Endothelial cell of umbilical vein (primary cell): ENCODE data around the gene BCAR3. TPM values are rescaled to one million over a fixed set of nuclear protein-coding genes. Genes with fewer than 3 reads are reported as not detected.

Source experiments
- BruUV-seq: library from RNA; stranded (reverse); fragments of 400-500 nt; replicated peaks from 2 replicates; lab custom pipeline; 2021; lab: Mats Ljungman, UMichigan
- CTCF ChIA-PET: fragments of 300-600, 350-600 bp; sonication (Branson Sonifier 250); formaldehyde crosslinking; loops from one replicate; lab custom pipeline; 2021; ENCODE audit warnings: antibody characterized with exemption, inconsistent platforms; lab: Charles Lee
- POLR2A ChIA-PET: fragments of 300-600, 350-600 bp; sonication (Branson Sonifier 250); formaldehyde crosslinking; loops from one replicate; lab custom pipeline; 2021; ENCODE audit warnings: antibody characterized with exemption, inconsistent platforms; lab: Charles Lee
- DNase-seq: peaks from one replicate; pipeline ENCODE4 v3.0.0-alpha.2; 2011; ENCODE audit warnings: low read depth, low spot score
- FAIRE-seq: peaks from 2 replicates; lab custom pipeline; 2011; peaks lifted over from hg19 to GRCh38; lab: Jason Lieb, UNC
- H2AFZ ChIP-seq: 2 replicates; pipeline ENCODE4 v1.6.0; 2012; ENCODE audit warnings: low read depth, low read length, control low read depth, inconsistent platforms
- H3K27ac ChIP-seq: 2 replicates; pipeline ENCODE4 v1.5.1; 2011; ENCODE audit warnings: low read depth, mild to moderate bottlenecking, control low read depth, low read length, moderate library complexity; ENCODE audit not compliant: insufficient read depth
- H3K27me3 ChIP-seq, 2 experiments: 2 replicates each; pipeline versions ENCODE4 v1.6.0 to v1.6.1; 2011; ENCODE audit warnings: low read length in 2 of 2, mixed read lengths in 1 of 2; ENCODE audit not compliant: control insufficient read depth in 2 of 2, insufficient read depth in 2 of 2
- H3K36me3 ChIP-seq, 2 experiments: 2 replicates in 1 of 2; 3 replicates in 1 of 2; pipeline ENCODE4 v1.5.1; 2011; ENCODE audit warnings: low read length in 2 of 2, mild to moderate bottlenecking in 1 of 2, moderate library complexity in 1 of 2; ENCODE audit not compliant: control insufficient read depth in 2 of 2, insufficient read depth in 2 of 2; ENCODE audit errors: extremely low read depth in 1 of 2
- H3K4me1 ChIP-seq: 3 replicates; pipeline ENCODE4 v1.5.1; 2011; ENCODE audit warnings: mild to moderate bottlenecking, low read length; ENCODE audit not compliant: control insufficient read depth, insufficient read depth; ENCODE audit errors: extremely low read depth
- H3K4me2 ChIP-seq: 2 replicates; pipeline ENCODE4 v1.6.1; 2011; ENCODE audit warnings: low read length, control low read depth, mixed read lengths; ENCODE audit not compliant: insufficient read depth
- H3K4me3 ChIP-seq, 3 experiments: fragments of 200-600 bp in 1 of 3; sonication (generic), shearing (Covaris generic) in 1 of 3; replicated peaks in 1 of 3; 2 replicates each; pipeline ENCODE4 v1.5.1; 2011 to 2016; ENCODE audit warnings: control low read depth in 3 of 3, low read length in 3 of 3, mild to moderate bottlenecking in 2 of 3, inconsistent platforms in 1 of 3, low read depth in 1 of 3, moderate library complexity in 1 of 3; ENCODE audit not compliant: insufficient read depth in 1 of 3
- H3K79me2 ChIP-seq: 2 replicates; pipeline ENCODE4 v1.6.0; 2012; ENCODE audit warnings: low read length, inconsistent platforms; ENCODE audit not compliant: control insufficient read depth, insufficient read depth
- H3K9ac ChIP-seq: replicated peaks from 2 replicates; pipeline ENCODE3; 2011; ENCODE audit warnings: low read length, control low read depth; ENCODE audit not compliant: insufficient read depth; ENCODE audit errors: extremely low read depth
- H3K9me1 ChIP-seq: replicated peaks from 3 replicates; pipeline ENCODE4 v1.6.0; 2011; ENCODE audit warnings: mild to moderate bottlenecking, low read length; ENCODE audit not compliant: control insufficient read depth, insufficient read depth; ENCODE audit errors: extremely low read depth
- H3K9me3 ChIP-seq: replicated peaks from 2 replicates; pipeline ENCODE4 v1.5.1; 2012; ENCODE audit warnings: low read length, inconsistent platforms; ENCODE audit not compliant: control insufficient read depth, insufficient read depth
- H4K20me1 ChIP-seq: replicated peaks from 2 replicates; pipeline ENCODE3; 2011; ENCODE audit warnings: mild to moderate bottlenecking, low read length; ENCODE audit not compliant: control insufficient read depth, insufficient read depth; ENCODE audit errors: extremely low read depth
- CTCF ChIP-seq, 2 donors: IDR thresholded peaks; 1 replicate in 1 of 2; 2 replicates in 1 of 2; pipeline ENCODE4 v1.5.1; 2011; ENCODE audit warnings: low read length in 2 of 2, mild to moderate bottlenecking in 2 of 2, moderate library complexity in 2 of 2, control low read depth in 1 of 2, inconsistent platforms in 1 of 2, low read depth in 1 of 2; ENCODE audit not compliant: insufficient read depth in 1 of 2; ENCODE audit errors: extremely low read depth in 1 of 2
- EZH2 ChIP-seq: IDR thresholded peaks from 2 replicates; pipeline ENCODE4 v1.6.1; 2012; ENCODE audit warnings: borderline replicate concordance, low read depth, mild to moderate bottlenecking, moderate library complexity, low read length, inconsistent platforms; ENCODE audit not compliant: severe bottlenecking
- FOS ChIP-seq: IDR thresholded peaks from 2 replicates; pipeline ENCODE4 v1.6.1; 2011; ENCODE audit warnings: mild to moderate bottlenecking, low read length, moderate library complexity, borderline replicate concordance; ENCODE audit not compliant: insufficient read depth
- GATA2 ChIP-seq: IDR thresholded peaks from 2 replicates; pipeline ENCODE4 v1.7.0; 2011; ENCODE audit warnings: low read depth, mild to moderate bottlenecking, moderate library complexity, mixed read lengths, low read length; ENCODE audit not compliant: insufficient read length, insufficient read depth
- JUN ChIP-seq: IDR thresholded peaks from 2 replicates; pipeline ENCODE4 v1.6.1; 2011; ENCODE audit warnings: borderline replicate concordance, low read depth; ENCODE audit not compliant: insufficient read length, insufficient read depth
- MAX ChIP-seq: IDR thresholded peaks from 2 replicates; pipeline ENCODE4 v1.6.1; 2011; ENCODE audit not compliant: insufficient read depth, insufficient read length
- MYC ChIP-seq: IDR thresholded peaks from one replicate; pipeline ENCODE4 v1.6.1; 2011; ENCODE audit warnings: mild to moderate bottlenecking, low read depth, low read length
- POLR2A ChIP-seq: IDR thresholded peaks from 2 replicates; pipeline ENCODE4 v1.6.1; 2012; ENCODE audit warnings: low read depth, mild to moderate bottlenecking, control low read depth, low read length
- POLR2AphosphoS5 ChIP-seq: IDR thresholded peaks from 2 replicates; pipeline ENCODE4 v1.6.1; 2012; ENCODE audit warnings: low read depth, mild to moderate bottlenecking, control low read depth, low read length, moderate library complexity; ENCODE audit not compliant: insufficient read depth
- dilution Hi-C: fragments of 300-500 bp; cut with MboI; formaldehyde crosslinking; loops from one replicate; pipeline ENCODE4 v1.15.0; 2019; ENCODE audit warnings: low sequenced_read_pairs; ENCODE audit not compliant: extremely low pct_ligation_motif_present
- intact Hi-C: fragments of 100-400 bp; cut with micrococcal nuclease; formaldehyde crosslinking; loops from one replicate; pipeline ENCODE4 v1.10.0; 2022
- polyA plus RNA-seq, 4 experiments: library from polyadenylated mRNA; depleted of rRNA in 3 of 4; stranded (reverse) in 3 of 4; unstranded in 1 of 4; fragments of >200 nt; gene quantifications; 2 replicates each; pipeline versions ENCODE4 v1.2.1 to v1.2.3, GENCODE V29; 2011 to 2012; ENCODE audit warnings: missing spikeins in 1 of 4
- total RNA-seq: library from RNA; stranded (reverse); gene quantifications from 2 replicates; pipeline ENCODE4 v1.2.3, GENCODE V29; 2021

The BCAR3 gene
- total and polyA plus RNA-seq, 2 donors (not counting 3 experiments of a cell fraction or from before 2014, with no cell fraction given) = 17.5 to 32.9 TPM

GRCh38 chr1:93528412-93528811, 153.2 kb downstream of the BCAR3 start:
- H3K9me1 ChIP-seq = no peaks in the 10 kb centered on the region
- no peak overlapping the region for H2AFZ ChIP-seq
- H3K36me3 ChIP-seq = peaks cover 2 to 11% of the 10 kb centered on the region in 2 experiments
- H3K4me3 ChIP-seq = no peak overlapping the region
- no peaks in the 10 kb centered on the region for H3K79me2 ChIP-seq
- dilution Hi-C loops (no loop called here), intact Hi-C loops (no loop called here)
- H3K4me1 ChIP-seq = peaks cover 12% of the 10 kb centered on the region
- no peak overlapping the region for H3K9ac ChIP-seq
- no peak overlapping the region for H3K4me2 ChIP-seq
- H4K20me1 ChIP-seq = no peaks in the 10 kb centered on the region
- no peaks in the 10 kb centered on the region for H3K27me3 ChIP-seq
- FAIRE-seq (no peak), DNase-seq (no peak)
- H3K27ac ChIP-seq = no peak overlapping the region
- ChIA-PET CTCF (no interaction called here), POLR2A (no interaction called here)
- no TSS peak for BruUV-seq
- H3K9me3 ChIP-seq = no peaks in the 10 kb centered on the region
- TF ChIP-seq POLR2A = no peak
- TF ChIP-seq EZH2 = no peak
- TF ChIP-seq MAX = no peak
- TF ChIP-seq JUN = no peak
- TF ChIP-seq FOS = no peak
- no peak for TF ChIP-seq MYC
- TF ChIP-seq CTCF (IDR thresholded peaks at IDR 0.05; ENCODE audit: extremely low read depth in 1 of 2, insufficient read depth in 1 of 2, low read depth in 1 of 2, low read length in 2 of 2) = no peak
- TF ChIP-seq POLR2AphosphoS5 = no peak
- TF ChIP-seq GATA2 = no peak
